ENCODE data around the gene ASTN2.

Gene ASTN2

GRCh38 chr9:117104206-117104605 is 310.7 kb downstream of the ASTN2 start:
- no peak overlapping the region for H3K9ac ChIP-seq (ENCODE audit: insufficient read length, low read depth)
- no peak for DNase-seq (ENCODE audit: low read depth, low spot score)
- TF ChIP-seq ZNF274 (IDR thresholded peaks at IDR 0.05; ENCODE audit: low read depth, low read length) = no peak
- TF ChIP-seq SUZ12 (IDR thresholded peaks at IDR 0.05; ENCODE audit: extremely low read depth, insufficient read depth, insufficient read length) = no peak
- no peak for TF ChIP-seq YY1 (IDR thresholded peaks at IDR 0.05; ENCODE audit: insufficient read depth, insufficient read length)
- no peaks in the 10 kb centered on the region for H3K9me3 ChIP-seq (ENCODE audit: insufficient read depth, low read length)
- H3K36me3 ChIP-seq (ENCODE audit: insufficient read depth, insufficient read length, low read length) = no peaks in the 10 kb centered on the region
- H3K27me3 ChIP-seq (ENCODE audit: insufficient read depth, insufficient read length) = no peaks in the 10 kb centered on the region
- H3K4me1 ChIP-seq (ENCODE audit: insufficient read depth, insufficient read length) = no peaks in the 10 kb centered on the region
- no peak overlapping the region for H3K4me3 ChIP-seq (ENCODE audit: insufficient read length, low read depth)

GRCh38 chr9:117103438-117104110 is 311.3 kb downstream of the ASTN2 start:
- H3K4me1 ChIP-seq (ENCODE audit: insufficient read depth, insufficient read length) = no peaks in the 10 kb centered on the region
- no peak for DNase-seq (ENCODE audit: low read depth, low spot score)
- no peaks in the 10 kb centered on the region for H3K9me3 ChIP-seq (ENCODE audit: insufficient read depth, low read length)
- H3K27me3 ChIP-seq (ENCODE audit: insufficient read depth, insufficient read length) = no peaks in the 10 kb centered on the region
- TF ChIP-seq ZNF274 (IDR thresholded peaks at IDR 0.05; ENCODE audit: low read depth, low read length) (no peak), SUZ12 (IDR thresholded peaks at IDR 0.05; ENCODE audit: extremely low read depth, insufficient read depth, insufficient read length) (no peak), YY1 (IDR thresholded peaks at IDR 0.05; ENCODE audit: insufficient read depth, insufficient read length) (no peak)
- H3K9ac ChIP-seq (ENCODE audit: insufficient read length, low read depth) = no peak overlapping the region
- H3K4me3 ChIP-seq (ENCODE audit: insufficient read length, low read depth) = no peak overlapping the region
- H3K36me3 ChIP-seq (ENCODE audit: insufficient read depth, insufficient read length, low read length) = no peaks in the 10 kb centered on the region

GRCh38 chr9:117101008-117101407 is 313.8 kb downstream of the ASTN2 start:
- Histone ChIP-seq H3K36me3 (ENCODE audit: insufficient read depth, insufficient read length, low read length) (no peaks in the 10 kb centered on the region), H3K9me3 (ENCODE audit: insufficient read depth, low read length) (no peaks in the 10 kb centered on the region), H3K4me1 (ENCODE audit: insufficient read depth, insufficient read length) (no peaks in the 10 kb centered on the region), H3K27me3 (ENCODE audit: insufficient read depth, insufficient read length) (no peaks in the 10 kb centered on the region), H3K9ac (ENCODE audit: insufficient read length, low read depth) (no peak overlapping the region), H3K4me3 (ENCODE audit: insufficient read length, low read depth) (no peak overlapping the region)
- TF ChIP-seq SUZ12 (IDR thresholded peaks at IDR 0.05; ENCODE audit: extremely low read depth, insufficient read depth, insufficient read length) (no peak), YY1 (IDR thresholded peaks at IDR 0.05; ENCODE audit: insufficient read depth, insufficient read length) (no peak), ZNF274 (IDR thresholded peaks at IDR 0.05; ENCODE audit: low read depth, low read length) (no peak)
- no peak for DNase-seq (ENCODE audit: low read depth, low spot score)

- DNase-seq (ENCODE audit: low read depth, low spot score) = no peak
- Histone ChIP-seq H3K36me3 (ENCODE audit: insufficient read depth, insufficient read length, low read length) (no peaks in the 10 kb centered on the region), H3K9ac (ENCODE audit: insufficient read length, low read depth) (no peak overlapping the region), H3K9me3 (ENCODE audit: insufficient read depth, low read length) (no peaks in the 10 kb centered on the region), H3K4me3 (ENCODE audit: insufficient read length, low read depth) (no peak overlapping the region), H3K27me3 (ENCODE audit: insufficient read depth, insufficient read length) (no peaks in the 10 kb centered on the region), H3K4me1 (ENCODE audit: insufficient read depth, insufficient read length) (no peaks in the 10 kb centered on the region)
- TF ChIP-seq ZNF274 (IDR thresholded peaks at IDR 0.05; ENCODE audit: low read depth, low read length) (no peak), SUZ12 (IDR thresholded peaks at IDR 0.05; ENCODE audit: extremely low read depth, insufficient read depth, insufficient read length) (no peak), YY1 (IDR thresholded peaks at IDR 0.05; ENCODE audit: insufficient read depth, insufficient read length) (no peak)
Measured at GRCh38 chr9:117098331-117098730, 316.5 kb downstream of the ASTN2 start.

GRCh38 chr9:117097761-117098160 is 317.1 kb downstream of the ASTN2 start:
- H3K27me3 ChIP-seq (ENCODE audit: insufficient read depth, insufficient read length) = no peaks in the 10 kb centered on the region
- no peaks in the 10 kb centered on the region for H3K36me3 ChIP-seq (ENCODE audit: insufficient read depth, insufficient read length, low read length)
- no peak for DNase-seq (ENCODE audit: low read depth, low spot score)
- no peak overlapping the region for H3K4me3 ChIP-seq (ENCODE audit: insufficient read length, low read depth)
- H3K4me1 ChIP-seq (ENCODE audit: insufficient read depth, insufficient read length) = no peaks in the 10 kb centered on the region
- H3K9me3 ChIP-seq (ENCODE audit: insufficient read depth, low read length) = no peaks in the 10 kb centered on the region
- no peak overlapping the region for H3K9ac ChIP-seq (ENCODE audit: insufficient read length, low read depth)
- TF ChIP-seq YY1 (IDR thresholded peaks at IDR 0.05; ENCODE audit: insufficient read depth, insufficient read length) = no peak
- no peak for TF ChIP-seq ZNF274 (IDR thresholded peaks at IDR 0.05; ENCODE audit: low read depth, low read length)
- no peak for TF ChIP-seq SUZ12 (IDR thresholded peaks at IDR 0.05; ENCODE audit: extremely low read depth, insufficient read depth, insufficient read length)

- H3K4me1 ChIP-seq (ENCODE audit: insufficient read depth, insufficient read length) = no peaks in the 10 kb centered on the region
- DNase-seq (ENCODE audit: low read depth, low spot score) = no peak
- no peaks in the 10 kb centered on the region for H3K27me3 ChIP-seq (ENCODE audit: insufficient read depth, insufficient read length)
- no peak overlapping the region for H3K4me3 ChIP-seq (ENCODE audit: insufficient read length, low read depth)
- TF ChIP-seq ZNF274 (IDR thresholded peaks at IDR 0.05; ENCODE audit: low read depth, low read length) (no peak), SUZ12 (IDR thresholded peaks at IDR 0.05; ENCODE audit: extremely low read depth, insufficient read depth, insufficient read length) (no peak), YY1 (IDR thresholded peaks at IDR 0.05; ENCODE audit: insufficient read depth, insufficient read length) (no peak)
- no peaks in the 10 kb centered on the region for H3K36me3 ChIP-seq (ENCODE audit: insufficient read depth, insufficient read length, low read length)
- no peak overlapping the region for H3K9ac ChIP-seq (ENCODE audit: insufficient read length, low read depth)
- no peaks in the 10 kb centered on the region for H3K9me3 ChIP-seq (ENCODE audit: insufficient read depth, low read length)
Measured at GRCh38 chr9:117096138-117096537, 318.7 kb downstream of the ASTN2 start.

GRCh38 chr9:117095081-117095480 is 319.8 kb downstream of the ASTN2 start:
- Histone ChIP-seq H3K36me3 (ENCODE audit: insufficient read depth, insufficient read length, low read length) (no peaks in the 10 kb centered on the region), H3K4me1 (ENCODE audit: insufficient read depth, insufficient read length) (no peaks in the 10 kb centered on the region), H3K27me3 (ENCODE audit: insufficient read depth, insufficient read length) (no peaks in the 10 kb centered on the region), H3K4me3 (ENCODE audit: insufficient read length, low read depth) (no peak overlapping the region), H3K9me3 (ENCODE audit: insufficient read depth, low read length) (no peaks in the 10 kb centered on the region), H3K9ac (ENCODE audit: insufficient read length, low read depth) (no peak overlapping the region)
- DNase-seq (ENCODE audit: low read depth, low spot score) = no peak
- TF ChIP-seq ZNF274 (IDR thresholded peaks at IDR 0.05; ENCODE audit: low read depth, low read length) (no peak), SUZ12 (IDR thresholded peaks at IDR 0.05; ENCODE audit: extremely low read depth, insufficient read depth, insufficient read length) (no peak), YY1 (IDR thresholded peaks at IDR 0.05; ENCODE audit: insufficient read depth, insufficient read length) (no peak)

Data from NT2/D1 (cell line).